HepG2 (cell line): ENCODE measurements around the gene CARD19. TPM values are rescaled to one million over a fixed set of nuclear protein-coding genes. Genes with fewer than 3 reads are reported as not detected.

Experiments used
- ARHGAP35 ChIP-seq: sonication (generic); formaldehyde crosslinking; IDR thresholded peaks from 2 replicates; pipeline ENCODE4 v1.9.0; 2022; ENCODE audit warnings: mild to moderate bottlenecking, inconsistent platforms, moderate library complexity, missing genetic modification reagents, borderline replicate concordance
- CENPT ChIP-seq: sonication (generic); formaldehyde crosslinking; IDR thresholded peaks from 2 replicates; pipeline ENCODE4 v1.8.0; 2022; ENCODE audit warnings: low read depth, mild to moderate bottlenecking, moderate library complexity, missing genetic modification reagents
- GPBP1L1 ChIP-seq: sonication (generic); formaldehyde crosslinking; IDR thresholded peaks from 2 replicates; pipeline ENCODE4 v1.5.0; 2020; ENCODE audit warnings: mild to moderate bottlenecking, missing genetic modification reagents
- KDM1A ChIP-seq: IDR thresholded peaks from 2 replicates; pipeline ENCODE4 v1.6.1; 2016; ENCODE audit warnings: missing compliant biosample characterization
- NAIF1 ChIP-seq: sonication (generic); formaldehyde crosslinking; IDR thresholded peaks from 2 replicates; pipeline ENCODE4 v1.5.0; 2020; ENCODE audit warnings: mild to moderate bottlenecking, missing genetic modification reagents, borderline replicate concordance
- NCOR1 ChIP-seq: fragments of 200-600 bp; sonication (generic); IDR thresholded peaks from 2 replicates; pipeline ENCODE4 v1.7.0; 2017; ENCODE audit warnings: antibody characterized with exemption, low read length, borderline replicate concordance
- NR1H2 ChIP-seq: sonication (generic); formaldehyde crosslinking; IDR thresholded peaks from 2 replicates; pipeline ENCODE4 v1.8.1; 2022; ENCODE audit warnings: low read depth, missing genetic modification reagents, borderline replicate concordance
- PAX8 ChIP-seq: sonication (generic); formaldehyde crosslinking; IDR thresholded peaks from 2 replicates; pipeline ENCODE4 v1.8.0; 2022; ENCODE audit warnings: mild to moderate bottlenecking, missing genetic modification reagents, borderline replicate concordance
- PLRG1 ChIP-seq: fragments of 450-650 bp; conservative IDR thresholded peaks from 2 replicates; pipeline ENCODE4 v1.6.1; 2016
- REST ChIP-seq, 2 experiments: IDR thresholded peaks; 2 replicates each; pipeline ENCODE4 v1.6.1; 2011 to 2012; ENCODE audit warnings: low read length in 2 of 2, borderline replicate concordance in 1 of 2, low read depth in 1 of 2, mild to moderate bottlenecking in 1 of 2, moderate library complexity in 1 of 2
- RFX5 ChIP-seq: IDR thresholded peaks from 2 replicates; pipeline ENCODE4 v1.6.1; 2011; ENCODE audit warnings: low read depth, low read length, improper control_type of control experiment
- TFE3 ChIP-seq: IDR thresholded peaks from 2 replicates; pipeline ENCODE4 v1.6.1; 2016
- ZBED4 ChIP-seq: sonication (generic); formaldehyde crosslinking; IDR thresholded peaks from 2 replicates; pipeline ENCODE4 v1.4.0; 2020; ENCODE audit warnings: missing genetic modification reagents, borderline replicate concordance
- ZC3H13 ChIP-seq: sonication (generic); formaldehyde crosslinking; IDR thresholded peaks from 2 replicates; pipeline ENCODE4 v1.8.1; 2023; ENCODE audit warnings: mild to moderate bottlenecking, missing genetic modification reagents, moderate library complexity
- ZNF101 ChIP-seq: sonication (generic); formaldehyde crosslinking; IDR thresholded peaks from 2 replicates; pipeline ENCODE4 v1.4.0; 2020; ENCODE audit warnings: mild to moderate bottlenecking, low read depth, missing genetic modification reagents, borderline replicate concordance
- ZNF256 ChIP-seq: sonication (generic); formaldehyde crosslinking; conservative IDR thresholded peaks from 2 replicates; pipeline ENCODE4 v1.4.0; 2020; ENCODE audit warnings: missing genetic modification reagents
- ZNF670 ChIP-seq: sonication (generic); formaldehyde crosslinking; IDR thresholded peaks from 2 replicates; pipeline ENCODE4 v1.8.0; 2022; ENCODE audit warnings: mild to moderate bottlenecking, missing genetic modification reagents, borderline replicate concordance
- ZSCAN30 ChIP-seq: sonication (generic); formaldehyde crosslinking; IDR thresholded peaks from 2 replicates; pipeline ENCODE4 v1.5.0; 2020; ENCODE audit warnings: mild to moderate bottlenecking, missing genetic modification reagents
- polyA plus RNA-seq, 8 experiments: library from polyadenylated mRNA; depleted of rRNA in 3 of 8; stranded (reverse) in 7 of 8; unstranded in 1 of 8; fragments of >200 nt; fragmentation: Illumina TruSeq in 4 of 8; extraction: Trizol in 4 of 8; gene quantifications; 2 replicates each; pipeline versions ENCODE4 v1.2.1 to v1.2.3, GENCODE V29; 2011 to 2016; ENCODE audit warnings: low read depth in 4 of 8, missing spikeins in 1 of 8, mixed read lengths in 1 of 8; ENCODE audit not compliant: insufficient read depth in 1 of 8
- total RNA-seq, 5 experiments: library from RNA; depleted of rRNA; stranded (reverse); fragments of >200 nt; fragmentation: Illumina TruSeq; extraction: Trizol; gene quantifications; 2 replicates each; pipeline ENCODE4 v1.2.3, GENCODE V29; 2016; ENCODE audit warnings: low read depth in 1 of 5

CARD19 gene
- total and polyA plus RNA-seq, 2 of the 13 experiments (the other 11 are each of a cell fraction or from before 2014, with no cell fraction given): 18.4 to 47.2 TPM

GRCh38 chr9:93132946-93133680 is 37.1 kb downstream of the CARD19 start (continued):
- TF ChIP-seq ZBED4 (CRISPR knock-in tag): peak; percentile 4; the same call in 1 of the 2 replicates
- no peak for TF ChIP-seq CENPT (CRISPR knock-in tag)
- no peak; the same call in 1 of the 2 replicates for TF ChIP-seq KDM1A (CRISPR knock-in tag)
- no peak for TF ChIP-seq ZNF670 (CRISPR knock-in tag)
- no peak for TF ChIP-seq ZC3H13 (CRISPR knock-in tag)
- TF ChIP-seq ZSCAN30: no peak
- no peak for TF ChIP-seq NCOR1
- no peak for TF ChIP-seq NR1H2
- TF ChIP-seq ZNF256 (CRISPR knock-in tag): no peak
- no peak for TF ChIP-seq NAIF1 (CRISPR knock-in tag)
- no peak for TF ChIP-seq PAX8
- 0 out of 4 replicates have a peak, but pooled peaks of 1 of the 2 experiments have one; percentile 9 for TF ChIP-seq REST (IDR thresholded peaks at IDR 0.05; ENCODE audit: borderline replicate concordance in 1 of 2, low read depth in 1 of 2, low read length in 2 of 2)
- no peak for TF ChIP-seq GPBP1L1 (CRISPR knock-in tag)
- TF ChIP-seq TFE3 (CRISPR knock-in tag): no peak; the same call in 1 of the 2 replicates
- no peak for TF ChIP-seq ZNF101 (CRISPR knock-in tag)
- no peak for TF ChIP-seq RFX5
- TF ChIP-seq PLRG1: no peak
- TF ChIP-seq ARHGAP35: no peak
